Measurements from ENCODE around the gene RCC1. TPM values are rescaled to one million over a fixed set of nuclear protein-coding genes. Genes with fewer than 3 reads are reported as not detected.
"Not testable (repeated sequence)": the region's sequence is repeated elsewhere in the genome, so short reads cannot be mapped to it uniquely, and the experiment has no call there.

The RCC1 gene
- total RNA-seq, 4 donors from 2014 or later = 14.7 to 18.3 (median 15.2) TPM

DNA sequence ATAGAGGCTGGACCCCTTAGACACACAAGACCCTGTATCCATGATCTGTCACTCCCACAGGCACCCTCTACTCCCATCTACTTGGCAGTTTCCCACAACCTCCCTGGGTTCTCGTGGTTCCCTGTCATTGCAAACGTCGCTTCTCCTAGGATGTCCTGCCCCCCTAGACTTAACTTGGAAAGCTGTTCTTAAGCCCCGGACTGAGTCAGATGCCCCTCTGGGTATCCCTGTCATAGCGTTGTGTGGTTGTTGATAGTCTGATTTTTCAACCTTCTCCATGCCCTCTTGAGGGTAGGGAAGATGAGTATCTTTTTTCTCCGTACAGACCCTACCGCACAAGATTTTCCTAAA is 11.8 kb downstream of the RCC1 start:
- intact Hi-C loops (cut with DNase I; ENCODE audit: low total_unique reads) = no loop called here
- WGBS, 2 donors = 1 to 6% methylated on average over 7 of the region's 7 CpGs
- no peak for DNase-seq (ENCODE audit: low spot score in 2 of 2)
- no peak overlapping the region for H3K4me3 ChIP-seq (ENCODE audit: low read depth, poor library complexity, severe bottlenecking)
- no peak for TF ChIP-seq POLR2A (IDR thresholded peaks at IDR 0.05)
- TF ChIP-seq, protein P1, sequence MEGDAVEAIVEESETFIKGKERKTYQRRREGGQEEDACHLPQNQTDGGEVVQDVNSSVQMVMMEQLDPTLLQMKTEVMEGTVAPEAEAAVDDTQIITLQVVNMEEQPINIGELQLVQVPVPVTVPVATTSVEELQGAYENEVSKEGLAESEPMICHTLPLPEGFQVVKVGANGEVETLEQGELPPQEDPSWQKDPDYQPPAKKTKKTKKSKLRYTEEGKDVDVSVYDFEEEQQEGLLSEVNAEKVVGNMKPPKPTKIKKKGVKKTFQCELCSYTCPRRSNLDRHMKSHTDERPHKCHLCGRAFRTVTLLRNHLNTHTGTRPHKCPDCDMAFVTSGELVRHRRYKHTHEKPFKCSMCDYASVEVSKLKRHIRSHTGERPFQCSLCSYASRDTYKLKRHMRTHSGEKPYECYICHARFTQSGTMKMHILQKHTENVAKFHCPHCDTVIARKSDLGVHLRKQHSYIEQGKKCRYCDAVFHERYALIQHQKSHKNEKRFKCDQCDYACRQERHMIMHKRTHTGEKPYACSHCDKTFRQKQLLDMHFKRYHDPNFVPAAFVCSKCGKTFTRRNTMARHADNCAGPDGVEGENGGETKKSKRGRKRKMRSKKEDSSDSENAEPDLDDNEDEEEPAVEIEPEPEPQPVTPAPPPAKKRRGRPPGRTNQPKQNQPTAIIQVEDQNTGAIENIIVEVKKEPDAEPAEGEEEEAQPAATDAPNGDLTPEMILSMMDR (IDR thresholded peaks at IDR 0.05) = no peak

DNA sequence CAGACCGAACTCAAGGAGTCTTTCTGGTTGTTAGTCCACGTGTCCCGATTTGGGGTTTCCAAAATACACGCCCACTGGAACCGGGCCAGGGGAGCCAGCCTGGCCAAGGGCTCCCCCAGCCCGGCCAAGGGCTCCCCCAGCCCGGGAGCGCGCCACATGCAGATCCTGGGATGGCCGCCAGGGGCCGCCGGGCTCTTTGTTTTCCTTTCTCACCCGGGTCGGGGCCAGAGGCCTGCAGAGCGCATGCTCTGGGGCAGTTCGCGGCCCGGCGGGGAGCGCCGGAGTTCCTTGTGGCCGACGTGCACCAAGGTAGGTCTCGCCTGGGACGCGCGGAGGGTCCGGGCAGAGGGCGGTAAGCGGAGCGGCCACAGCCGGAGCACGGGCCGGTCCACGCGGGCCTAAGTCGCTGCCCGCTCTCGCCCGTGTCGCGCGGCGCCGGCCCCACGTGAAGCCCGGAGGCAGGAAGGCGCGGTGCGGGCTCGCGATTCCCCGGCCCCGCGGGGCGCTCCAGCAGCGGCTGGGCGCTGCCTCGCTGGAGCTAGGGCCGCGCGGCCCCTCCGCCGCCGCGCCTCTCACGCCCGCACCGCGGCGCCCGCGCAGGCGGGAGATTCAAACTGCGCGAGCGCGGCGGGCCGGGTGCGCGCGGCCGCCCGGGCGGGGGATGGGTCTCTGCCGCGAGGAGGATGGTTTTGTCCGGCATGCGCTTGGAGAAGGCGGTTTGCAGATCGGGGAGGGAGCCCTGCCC is 12.3 kb downstream of the RCC1 start:
- 0 to 4% methylated on average over 15 of the region's 92 CpGs for WGBS, 2 donors
- peak; percentile 86 to 97 for DNase-seq (ENCODE audit: low spot score in 2 of 2)
- TF ChIP-seq, protein P1 (IDR thresholded peaks at IDR 0.05) = peak in 1 of 3 donors; percentile 86
- TF ChIP-seq POLR2A (IDR thresholded peaks at IDR 0.05) = no peak
- intact Hi-C loops (cut with DNase I; ENCODE audit: low total_unique reads) = no loop called here
- H3K4me3 ChIP-seq (ENCODE audit: low read depth, poor library complexity, severe bottlenecking) = peak overlapping the region; percentile 41

DNA sequence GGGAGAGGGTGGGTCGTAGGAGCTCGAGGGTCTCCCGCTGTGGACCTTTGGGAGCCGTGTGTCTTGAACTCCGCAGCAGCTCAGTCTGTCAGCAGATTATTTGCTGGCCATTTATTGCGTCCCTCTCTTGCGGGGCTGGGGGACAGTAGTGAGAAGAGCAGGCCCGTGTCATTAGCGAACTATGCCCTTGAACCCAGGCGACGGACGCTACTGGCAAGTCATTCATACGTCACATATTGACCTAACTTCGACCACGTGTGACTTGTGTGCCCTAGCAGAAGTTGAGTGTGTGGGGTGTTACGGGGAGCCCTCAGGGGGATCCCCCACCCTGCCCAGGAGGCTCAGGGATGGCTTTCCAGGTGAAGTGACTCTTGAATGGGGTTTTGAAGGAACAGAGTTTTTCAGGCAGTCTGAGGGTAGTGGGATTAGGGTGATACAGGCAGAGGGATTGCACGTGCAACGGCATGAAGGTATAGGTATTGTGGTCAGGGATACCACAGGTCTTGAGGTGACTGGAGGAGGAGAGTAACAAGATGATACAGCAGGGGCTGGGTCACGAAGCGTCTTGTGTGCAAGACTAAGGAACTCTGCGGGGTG is 13.0 kb downstream of the RCC1 start:
- intact Hi-C loops (cut with DNase I; ENCODE audit: low total_unique reads) = no loop called here
- DNase-seq (ENCODE audit: low spot score in 2 of 2) = no peak
- no peak for TF ChIP-seq POLR2A (IDR thresholded peaks at IDR 0.05)
- TF ChIP-seq, protein P1 (IDR thresholded peaks at IDR 0.05) = no peak
- 7 to 14% methylated on average over 15 to 21 of the region's 21 CpGs for WGBS, 2 donors
- H3K4me3 ChIP-seq (ENCODE audit: low read depth, poor library complexity, severe bottlenecking) = peak overlapping the region; percentile 41

DNA sequence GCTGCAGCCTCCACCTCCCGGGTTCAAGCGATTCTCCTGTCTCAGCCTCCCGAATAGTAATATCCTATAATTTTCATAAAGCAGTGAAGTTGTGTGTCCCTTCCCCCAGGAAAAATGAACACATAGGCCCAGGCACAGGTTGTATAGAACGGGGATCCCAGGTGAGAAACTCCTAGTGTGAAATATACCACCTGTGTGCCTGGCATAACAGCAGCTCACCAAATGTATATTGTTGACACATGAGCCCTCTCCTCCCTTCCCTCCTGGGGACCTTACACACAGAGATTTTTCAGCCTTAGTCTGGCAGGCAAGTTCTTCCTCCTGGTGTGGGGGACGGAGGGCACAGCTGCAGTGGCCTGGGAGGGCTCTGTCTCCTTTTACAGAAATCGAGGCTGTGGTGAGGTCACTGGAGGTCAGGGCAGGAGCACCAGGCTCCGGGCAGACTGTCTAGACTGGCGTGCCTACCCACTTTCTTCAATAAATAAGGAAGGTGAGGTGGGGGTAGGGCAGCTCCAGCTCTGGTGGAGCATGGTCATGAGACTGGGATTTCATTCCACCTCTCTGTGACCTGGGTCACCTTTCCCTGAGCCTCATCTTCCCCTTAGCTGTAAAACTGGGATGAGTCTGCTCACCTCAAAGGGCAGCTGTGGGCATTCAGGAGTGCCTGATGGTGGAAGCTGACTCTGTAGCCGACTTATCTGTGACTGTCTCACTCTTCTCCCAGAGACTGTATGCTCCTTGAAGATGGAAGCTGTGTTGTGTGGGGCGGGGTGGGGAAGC is 14.3 kb downstream of the RCC1 start:
- intact Hi-C loops (cut with DNase I; ENCODE audit: low total_unique reads) = loop anchor here (10.0 kb wide), 1 partner anchor 75 kb away; the partner anchor contains the start of gene RAB42
- no peak for DNase-seq (ENCODE audit: low spot score in 2 of 2)
- WGBS, 2 donors = 82 to 87% methylated on average over 10 of the region's 10 CpGs
- TF ChIP-seq POLR2A (IDR thresholded peaks at IDR 0.05) = no peak
- TF ChIP-seq, protein P1 (IDR thresholded peaks at IDR 0.05) = no peak
- H3K4me3 ChIP-seq (ENCODE audit: low read depth, poor library complexity, severe bottlenecking) = no peak overlapping the region

DNA sequence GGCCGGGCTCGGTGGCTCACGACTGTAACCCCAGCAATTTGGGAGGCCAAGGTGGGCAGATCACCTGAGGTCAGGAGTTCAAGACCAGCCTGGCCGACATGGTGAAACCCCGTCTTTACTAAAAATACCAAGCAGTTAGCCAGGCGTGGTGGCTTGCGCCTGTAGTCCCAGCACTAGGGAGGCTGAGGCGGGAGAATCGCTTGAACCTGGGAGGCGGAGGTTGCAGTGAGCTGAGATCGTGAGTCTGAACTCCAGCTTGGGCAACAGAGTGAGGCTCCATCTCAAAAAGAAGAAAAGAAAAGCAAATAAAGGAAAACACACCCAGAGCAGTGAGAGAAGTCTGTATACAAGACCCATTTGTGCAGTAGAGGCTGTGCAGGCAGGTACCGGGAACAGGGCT is 15.0 kb downstream of the RCC1 start:
- WGBS, 2 donors = 93% methylated on average over 12 of the region's 12 CpGs
- intact Hi-C loops (cut with DNase I; ENCODE audit: low total_unique reads) = loop anchor here (10.0 kb wide), 1 partner anchor 74 kb away; the partner anchor contains the start of gene RAB42
- DNase-seq (ENCODE audit: low spot score in 2 of 2); H3K4me3 ChIP-seq (ENCODE audit: low read depth, poor library complexity, severe bottlenecking): not testable (repeated sequence)
